GM12878 (cell line): ENCODE data around the gene SLC1A2. TPM values are rescaled to one million over a fixed set of nuclear protein-coding genes. Genes with fewer than 3 reads are reported as not detected.

Experiments used
- ATAC-seq: fragments of 200-7000 bp; cut with Tn5 transposase; 3 replicates; pipeline ENCODE4 v1.9.1; 2020; ENCODE audit warnings: mild to moderate bottlenecking, moderate library complexity
- BruUV-seq: library from RNA; stranded (reverse); fragments of 400-500 nt; replicated peaks from 2 replicates; lab custom pipeline; 2021; lab: Mats Ljungman, UMichigan
- CTCF ChIA-PET: fragments of 300-600 bp; sonication (Branson Sonifier 250); formaldehyde crosslinking; extraction: SDS; loops from one replicate; lab custom pipeline; 2021; ENCODE audit warnings: inconsistent platforms; lab: Yijun Ruan, JAX
- POLR2A ChIA-PET: fragments of 350-600 bp; formaldehyde crosslinking; extraction: SDS; loops from one replicate; lab custom pipeline; 2021; ENCODE audit warnings: inconsistent platforms; lab: Charles Lee
- RAD21 ChIA-PET: fragments of 300-600 bp; sonication (Branson Sonifier 250); formaldehyde crosslinking; loops from one replicate; lab custom pipeline; 2023; ENCODE audit warnings: antibody characterized with exemption; ENCODE audit not compliant: unreplicated experiment; lab: Charles Lee
- SMC1A ChIA-PET: fragments of 300-600 bp; sonication (Branson Sonifier 250); formaldehyde crosslinking; loops from one replicate; lab custom pipeline; 2023; ENCODE audit not compliant: unreplicated experiment, uncharacterized antibody; lab: Charles Lee
- DNase-seq: peaks from one replicate; pipeline ENCODE4 v3.0.0-alpha.2; 2011; ENCODE audit warnings: low read depth, low spot score
- FAIRE-seq: peaks from 3 replicates; lab custom pipeline; 2011; peaks lifted over from hg19 to GRCh38; lab: Jason Lieb, UNC
- H2AFZ ChIP-seq: 2 replicates; pipeline ENCODE4 v1.6.0; 2011; ENCODE audit warnings: low read depth, low read length, control low read depth; ENCODE audit not compliant: control insufficient read depth
- H3K27ac ChIP-seq: 2 replicates; pipeline ENCODE4 v1.5.1; 2011; ENCODE audit warnings: control low read depth; ENCODE audit not compliant: control insufficient read depth, insufficient read depth
- H3K27me3 ChIP-seq, 2 experiments: replicated peaks in 1 of 2; 2 replicates each; pipeline versions ENCODE4 v1.6.0 to v1.6.1; 2011; ENCODE audit warnings: low read length in 1 of 2; ENCODE audit not compliant: control insufficient read depth in 2 of 2, insufficient read depth in 2 of 2
- H3K36me3 ChIP-seq, 2 experiments: 2 replicates each; pipeline ENCODE4 v1.5.1; 2011; ENCODE audit warnings: low read length in 1 of 2; ENCODE audit not compliant: control insufficient read depth in 2 of 2, insufficient read depth in 2 of 2
- H3K4me1 ChIP-seq: 2 replicates; pipeline ENCODE4 v1.6.1; 2011; ENCODE audit warnings: mild to moderate bottlenecking, low read length, moderate library complexity, mixed read lengths; ENCODE audit not compliant: control insufficient read depth, insufficient read depth
- H3K4me2 ChIP-seq: 2 replicates; pipeline ENCODE4 v1.6.0; 2011; ENCODE audit warnings: control low read depth; ENCODE audit not compliant: control insufficient read depth, insufficient read depth
- H3K4me3 ChIP-seq: fragments of 200-600 bp; sonication (generic); 2 replicates; pipeline ENCODE4 v1.5.1; 2016
- H3K79me2 ChIP-seq: 2 replicates; pipeline ENCODE4 v1.6.0; 2011; ENCODE audit warnings: low read length; ENCODE audit not compliant: control insufficient read depth, insufficient read depth
- H3K9ac ChIP-seq: 2 replicates; pipeline ENCODE4 v1.8.0; 2011; ENCODE audit warnings: low read length, control low read depth, mixed read lengths; ENCODE audit not compliant: control insufficient read depth, insufficient read depth
- H3K9me3 ChIP-seq: replicated peaks from 3 replicates; pipeline ENCODE4 v1.5.1; 2011; ENCODE audit warnings: mild to moderate bottlenecking, low read length; ENCODE audit not compliant: control insufficient read depth, insufficient read depth
- H4K20me1 ChIP-seq: 2 replicates; pipeline ENCODE4 v1.6.0; 2011; ENCODE audit not compliant: control insufficient read depth, insufficient read depth
- ATF3 ChIP-seq: IDR thresholded peaks from 2 replicates; pipeline ENCODE4 v1.6.1; 2011; ENCODE audit warnings: low read depth, mild to moderate bottlenecking, low read length, moderate library complexity, borderline replicate concordance; ENCODE audit errors: extremely low read depth
- CBFB ChIP-seq: IDR thresholded peaks from 2 replicates; pipeline ENCODE4 v1.6.1; 2016; ENCODE audit warnings: antibody characterized with exemption, low read depth
- DPF2 ChIP-seq: fragments of 450-650 bp; IDR thresholded peaks from 2 replicates; pipeline ENCODE4 v1.6.1; 2017; ENCODE audit warnings: mild to moderate bottlenecking
- EP300 ChIP-seq, 2 experiments: fragments of 150-350 bp in 1 of 2; IDR thresholded peaks; 2 replicates each; pipeline ENCODE4 v1.6.1; 2011 to 2012; ENCODE audit warnings: low read depth in 2 of 2, low read length in 2 of 2, borderline replicate concordance in 1 of 2, improper control_type of control experiment in 1 of 2, inconsistent platforms in 1 of 2; ENCODE audit not compliant: control insufficient read depth in 1 of 2
- GATAD2B ChIP-seq: fragments of 450-650 bp; conservative IDR thresholded peaks from 2 replicates; pipeline ENCODE4 v1.6.1; 2017; ENCODE audit warnings: low read depth, mild to moderate bottlenecking, moderate library complexity
- MEF2A ChIP-seq: IDR thresholded peaks from 2 replicates; pipeline ENCODE4 v1.6.1; 2011; ENCODE audit warnings: low read depth, mild to moderate bottlenecking, low read length, moderate library complexity; ENCODE audit not compliant: insufficient read depth
- MYC ChIP-seq: IDR thresholded peaks from 2 replicates; pipeline ENCODE4 v1.6.1; 2011; ENCODE audit warnings: mild to moderate bottlenecking, low read length, moderate library complexity, inconsistent platforms; ENCODE audit not compliant: insufficient read depth, insufficient replicate concordance, insufficient read length, severe bottlenecking
- POLR2A ChIP-seq: IDR thresholded peaks from 2 replicates; pipeline ENCODE4 v1.6.1; 2011; ENCODE audit warnings: low read depth, mild to moderate bottlenecking, low read length
- RAD51 ChIP-seq: fragments of 450-650 bp; IDR thresholded peaks from 2 replicates; pipeline ENCODE4 v1.6.1; 2016; ENCODE audit warnings: moderate library complexity, mild to moderate bottlenecking, inconsistent platforms
- SRF ChIP-seq, 2 experiments: IDR thresholded peaks; 2 replicates each; pipeline ENCODE4 v1.6.1; 2011; ENCODE audit warnings: low read depth in 2 of 2, low read length in 2 of 2, mild to moderate bottlenecking in 1 of 2, moderate library complexity in 1 of 2
- USF2 ChIP-seq: IDR thresholded peaks from 2 replicates; pipeline ENCODE4 v1.6.1; 2011; ENCODE audit warnings: low read depth, low read length, improper control_type of control experiment, borderline replicate concordance
- YBX1 ChIP-seq: fragments of 450-650 bp; IDR thresholded peaks from 2 replicates; pipeline ENCODE4 v1.6.1; 2016; ENCODE audit warnings: antibody characterized with exemption
- WGBS: methylation state at CpG from one replicate; pipeline ENCODE4 v1.1.6; 2016; ENCODE audit warnings: low lambda C conversion rate; ENCODE audit not compliant: insufficient replicate concordance, insufficient coverage; ENCODE audit errors: missing lambda C conversion rate; 5-methylcytosine and 5-hydroxymethylcytosine counted together
- in situ Hi-C: fragments of 300-500 bp; cut with MboI; formaldehyde crosslinking; loops from 9 replicates; pipeline ENCODE4 v1.14.3; 2018; ENCODE audit warnings: mixed read lengths
- intact Hi-C: fragments of 100-400 bp; cut with micrococcal nuclease; formaldehyde crosslinking; loops from one replicate; pipeline ENCODE4 v1.14.2; 2022; ENCODE audit not compliant: unreplicated experiment
- polyA plus RNA-seq, 11 experiments: library from polyadenylated mRNA; depleted of rRNA in 4 of 11; unstranded in 6 of 11; stranded (reverse) in 5 of 11; fragments of >200 nt; fragmentation: Nextera tagmentation in 4 of 11; fragmentation: Illumina TruSeq in 1 of 11; extraction: Ambion mirVana in 4 of 11; extraction: Trizol in 1 of 11; gene quantifications; 1 replicate in 1 of 11; 2 replicates in 10 of 11; pipeline versions ENCODE4 v1.2.1 to v1.2.3, GENCODE V29; 2011 to 2016; ENCODE audit warnings: inconsistent platforms in 2 of 11, missing spikeins in 2 of 11, low read depth in 1 of 11
- total RNA-seq, 4 experiments: library from RNA; depleted of rRNA in 3 of 4; stranded (reverse); fragments of >200 nt in 3 of 4; fragmentation: Illumina TruSeq in 1 of 4; extraction: Trizol in 1 of 4; gene quantifications; 2 replicates each; pipeline versions ENCODE4 v1.2.1 to v1.2.3, GENCODE V29; 2013 to 2021

SLC1A2 gene
- total and polyA plus RNA-seq, 10 of the 15 experiments (the other 5 are each of a cell fraction or from before 2014, with no cell fraction given): 0.01 to 0.84 (median 0.22) TPM; not detected in 1

- DNase-seq (no peak), ATAC-seq (no peak), FAIRE-seq (no peak)
- no peaks in the 10 kb centered on the region for H3K4me1 ChIP-seq
- H3K4me2 ChIP-seq: no peak overlapping the region
- TF ChIP-seq DPF2: no peak
- no peak for TF ChIP-seq ATF3
- TF ChIP-seq EP300 (IDR thresholded peaks at IDR 0.05; ENCODE audit: borderline replicate concordance in 1 of 2, control insufficient read depth in 1 of 2, low read depth in 2 of 2, low read length in 2 of 2): no peak
- TF ChIP-seq GATAD2B: no peak
- no peak for TF ChIP-seq MEF2A
- TF ChIP-seq SRF (IDR thresholded peaks at IDR 0.05; ENCODE audit: low read depth in 2 of 2, low read length in 2 of 2): no peak
- H2AFZ ChIP-seq: no peak overlapping the region
- no peaks in the 10 kb centered on the region; a peak in 3 of 4 replicates for H3K27me3 ChIP-seq
- in situ Hi-C loops: no loop called here
- H3K27ac ChIP-seq: no peak overlapping the region
- POLR2A ChIA-PET: no interaction called here
- H3K9me3 ChIP-seq: no peaks in the 10 kb centered on the region
- SMC1A ChIA-PET: no interaction called here
- intact Hi-C loops: no loop called here
- H3K4me3 ChIP-seq: no peak overlapping the region
- 46% methylated on average over 3 of the region's 3 CpGs for WGBS
- RAD21 ChIA-PET: no interaction called here
- H3K79me2 ChIP-seq: no peaks in the 10 kb centered on the region
- no peak overlapping the region for H3K9ac ChIP-seq
- H4K20me1 ChIP-seq: no peaks in the 10 kb centered on the region
- CTCF ChIA-PET: no interaction called here
- H3K36me3 ChIP-seq: no peaks in the 10 kb centered on the region
- no TSS peak for BruUV-seq
Observed at GRCh38 chr11:35433588-35433987, 14.2 kb upstream of the SLC1A2 start.

DNA sequence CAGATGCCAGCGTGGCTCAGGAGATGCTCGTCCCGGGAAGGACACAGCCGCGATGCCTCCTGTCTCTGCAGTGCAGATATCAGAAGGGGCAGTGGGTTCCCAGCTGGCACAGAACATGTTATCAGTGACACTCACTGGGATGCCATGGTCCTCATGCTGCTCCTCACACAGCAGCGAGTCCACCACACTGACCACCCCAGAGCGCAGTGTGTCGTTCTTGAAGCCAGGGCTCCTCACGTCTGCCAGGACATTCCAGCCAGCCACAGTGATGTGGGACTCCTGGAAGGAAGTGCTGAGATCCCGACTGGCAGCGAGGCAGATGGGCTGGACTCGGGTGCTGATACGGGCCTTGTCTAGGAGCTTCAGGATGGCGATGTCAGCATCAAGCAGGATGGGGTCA, 13.1 kb upstream of the SLC1A2 start:
- ChIA-PET POLR2A (no interaction called here), RAD21 (no interaction called here), CTCF (no interaction called here), SMC1A (no interaction called here)
- no peak overlapping the region for H3K9ac ChIP-seq
- H3K27me3 ChIP-seq: no peaks in the 10 kb centered on the region; a peak in 3 of 4 replicates
- in situ Hi-C loops: no loop called here
- intact Hi-C loops: no loop called here
- no peaks in the 10 kb centered on the region for H4K20me1 ChIP-seq
- no peak overlapping the region for H3K27ac ChIP-seq
- H3K9me3 ChIP-seq: no peaks in the 10 kb centered on the region
- no peak overlapping the region for H3K4me2 ChIP-seq
- WGBS: 51% methylated on average over 14 of the region's 14 CpGs
- DNase-seq (no peak), ATAC-seq (no peak), FAIRE-seq (no peak)
- no peaks in the 10 kb centered on the region for H3K79me2 ChIP-seq
- no peaks in the 10 kb centered on the region for H3K4me1 ChIP-seq
- no peak overlapping the region for H2AFZ ChIP-seq
- TF ChIP-seq RAD51 (no peak), MYC (no peak), POLR2A (no peak), CBFB (no peak), YBX1 (no peak), USF2 (no peak)
- H3K4me3 ChIP-seq: no peak overlapping the region
- no TSS peak for BruUV-seq
- no peaks in the 10 kb centered on the region for H3K36me3 ChIP-seq
